Airway epithelial cell (primary cell): ENCODE data around the gene THOC5. TPM values are rescaled to one million over a fixed set of nuclear protein-coding genes. Genes with fewer than 3 reads are reported as not detected.

Source experiments
- total RNA-seq: library from RNA; depleted of rRNA; stranded (reverse); fragments of >200 nt; gene quantifications from 2 replicates; pipeline ENCODE4 v1.2.3, GENCODE V29; 2015

THOC5 gene
- 35.8 and 41.2 TPM in 2 replicates for total RNA-seq

DNA sequence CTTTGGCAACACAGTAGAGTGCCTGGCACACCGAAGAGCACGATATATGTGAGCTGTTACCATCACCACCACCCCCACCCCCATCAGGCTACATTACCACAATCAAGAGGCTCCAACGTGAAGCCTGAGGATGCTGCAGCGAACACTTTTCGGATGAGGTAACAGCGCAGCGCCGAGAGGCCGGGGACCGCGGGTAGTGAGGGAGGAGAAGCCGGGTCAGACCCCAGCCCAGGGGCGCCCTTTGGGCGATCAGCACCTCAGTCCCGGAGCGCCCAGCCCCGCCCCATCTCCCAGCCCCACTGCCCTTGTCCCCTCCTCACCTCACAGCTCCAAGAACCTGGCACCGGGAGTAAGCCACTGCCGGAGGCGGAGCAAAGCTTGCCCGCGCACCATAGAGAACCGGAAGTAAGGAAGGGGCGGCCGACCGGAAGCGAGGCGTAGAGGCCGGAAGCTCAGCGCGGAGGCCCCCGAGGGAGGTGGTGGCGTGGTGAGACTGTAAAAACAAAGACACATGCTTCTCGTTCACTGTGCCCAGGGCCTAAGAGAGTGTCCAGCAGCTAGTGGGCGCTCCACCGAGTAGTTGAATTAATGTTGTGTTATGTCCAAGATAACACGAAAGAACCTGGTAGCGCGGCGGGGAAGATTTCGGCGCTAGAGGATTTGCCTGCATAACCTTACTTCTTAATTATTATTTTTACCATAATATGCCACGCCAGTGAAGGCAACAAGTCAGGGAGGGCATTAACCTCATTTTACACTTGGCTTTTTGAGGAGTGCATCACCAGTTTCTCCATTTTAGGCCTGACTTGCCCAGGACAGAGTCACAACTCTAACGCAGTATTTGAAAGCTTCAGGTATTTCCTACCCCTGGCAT is at the start of gene THOC5:
Gene THOC5, minus strand, starts transcription at position 407 of the 874 bp plus-strand sequence. CDS start 4,610 bp downstream, outside the sequence.

DNA sequence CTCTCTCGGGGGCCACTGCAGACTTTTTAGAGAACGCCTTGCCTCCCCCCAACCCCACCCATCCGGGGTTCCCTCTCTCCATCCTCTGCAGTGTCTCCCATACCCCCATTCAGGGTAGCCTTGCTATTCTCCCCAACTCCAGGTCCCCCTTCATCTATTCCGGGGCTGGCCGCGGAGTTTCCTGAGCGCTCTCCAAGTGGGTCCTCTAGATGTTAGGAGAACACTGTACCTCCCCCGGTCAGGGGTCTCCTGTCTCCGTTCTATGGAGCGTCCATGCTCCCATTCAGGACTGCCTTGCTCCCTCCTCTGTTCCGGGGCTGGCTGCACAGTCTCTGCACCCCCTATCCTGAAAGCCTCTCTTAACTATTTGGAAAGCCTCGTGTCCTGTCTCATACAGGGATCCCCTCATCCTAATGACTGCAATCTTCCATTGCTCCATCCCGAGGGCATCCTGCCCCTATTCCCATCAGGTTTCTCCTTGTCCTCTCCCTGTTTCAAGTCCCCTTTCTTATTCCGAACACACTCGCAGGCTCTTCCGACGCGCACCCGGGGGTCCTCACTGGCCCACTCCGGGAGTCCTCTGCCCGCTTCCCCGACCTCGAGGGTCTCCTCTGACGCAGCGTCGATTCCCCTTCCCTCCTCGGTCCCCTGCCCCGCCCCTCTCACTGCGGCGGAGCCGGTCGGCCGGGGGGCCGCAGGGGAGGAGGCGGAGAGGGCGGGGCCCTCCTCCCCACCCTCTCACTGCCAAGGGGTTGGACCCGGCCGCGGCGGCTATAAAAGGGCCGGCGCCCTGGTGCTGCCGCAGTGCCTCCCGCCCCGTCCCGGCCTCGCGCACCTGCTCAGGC is 73.9 kb downstream of the THOC5 start, which contains the start of gene NEFH:
Gene NEFH, plus strand, starts transcription at position 802 of the 845 bp plus-strand sequence. CDS start 45 bp downstream, outside the sequence.

Other genes with a start within 250 kb of the THOC5 start
- 25.3 and 29.8 TPM in 2 replicates for gene GAS2L1, start 247.1 kb downstream of the THOC5 start, total RNA-seq
- gene RASL10A, start 238.1 kb downstream of the THOC5 start, total RNA-seq = not detected in 2 replicates
- 112 and 129 TPM in 2 replicates for gene AP1B1, start 165.2 kb downstream of the THOC5 start, total RNA-seq
- not detected in 2 replicates for gene RFPL1, start 115.2 kb downstream of the THOC5 start, total RNA-seq
- 3.6 and 3.7 TPM in 2 replicates for gene NEFH, start 73.5 kb downstream of the THOC5 start, total RNA-seq
- gene NIPSNAP1, start 27.4 kb upstream of the THOC5 start, total RNA-seq = 55.6 and 74.6 TPM in 2 replicates
- gene NF2, start 49.9 kb upstream of the THOC5 start, total RNA-seq = 42.9 and 61.0 TPM in 2 replicates
- not detected in 2 replicates for gene CABP7, start 166.2 kb upstream of the THOC5 start, total RNA-seq
- 14.2 and 26.4 TPM in 2 replicates for gene ZMAT5, start 213.2 kb upstream of the THOC5 start, total RNA-seq
- gene UQCR10, start 213.6 kb upstream of the THOC5 start, total RNA-seq = 69.3 and 139 TPM in 2 replicates